H9 (cell line): ENCODE measurements around the gene ENKD1. TPM values are rescaled to one million over a fixed set of nuclear protein-coding genes. Genes with fewer than 3 reads are reported as not detected.

ENCODE experiments used
- DNase-seq: peaks from one replicate; pipeline ENCODE4 v3.0.0-alpha.2; 2017
- H2AFZ ChIP-seq: one replicate; pipeline ENCODE4 v1.6.1; 2013; ENCODE audit warnings: mild to moderate bottlenecking, low read length, control low read depth, moderate library complexity
- H2AK5ac ChIP-seq: 2 replicates; pipeline ENCODE4 v1.6.1; 2013; ENCODE audit warnings: low read length, control low read depth, mixed read lengths; ENCODE audit not compliant: insufficient read length
- H2BK120ac ChIP-seq: one replicate; pipeline ENCODE4 v1.6.1; 2013; ENCODE audit warnings: low read depth, mild to moderate bottlenecking, low read length, control low read depth, inconsistent platforms; ENCODE audit not compliant: poor library complexity, severe bottlenecking
- H2BK12ac ChIP-seq: 2 replicates; pipeline ENCODE4 v1.6.1; 2013; ENCODE audit warnings: low read length, control low read depth, mixed read lengths, low read depth; ENCODE audit not compliant: insufficient read length
- H2BK15ac ChIP-seq: 2 replicates; pipeline ENCODE4 v1.6.1; 2013; ENCODE audit warnings: low read depth, low read length, control low read depth
- H2BK20ac ChIP-seq: one replicate; pipeline ENCODE4 v1.6.1; 2013; ENCODE audit warnings: low read depth, mild to moderate bottlenecking, low read length, control low read depth, inconsistent platforms; ENCODE audit not compliant: poor library complexity, severe bottlenecking
- H2BK5ac ChIP-seq: 2 replicates; pipeline ENCODE4 v1.6.1; 2013; ENCODE audit warnings: low read length, control low read depth, mixed read lengths; ENCODE audit not compliant: insufficient read length
- H3K14ac ChIP-seq: 2 replicates; pipeline ENCODE4 v1.6.1; 2013; ENCODE audit warnings: low read length, control low read depth; ENCODE audit not compliant: insufficient read depth
- H3K18ac ChIP-seq: 2 replicates; pipeline ENCODE4 v1.6.1; 2013; ENCODE audit warnings: low read depth, mild to moderate bottlenecking, mixed read lengths, low read length, control low read depth; ENCODE audit not compliant: insufficient read length
- H3K23ac ChIP-seq: 2 replicates; pipeline ENCODE4 v1.6.1; 2013; ENCODE audit warnings: low read length, control low read depth, mixed read lengths, low read depth; ENCODE audit not compliant: insufficient read length
- H3K23me2 ChIP-seq: 2 replicates; pipeline ENCODE4 v1.6.1; 2013; ENCODE audit warnings: low read depth, mild to moderate bottlenecking, mixed read lengths, low read length, control low read depth; ENCODE audit not compliant: insufficient read length, poor library complexity, severe bottlenecking
- H3K27ac ChIP-seq: 2 replicates; pipeline ENCODE4 v1.5.1; 2013; ENCODE audit warnings: low read length, control low read depth, mixed read lengths, low read depth; ENCODE audit not compliant: insufficient read length
- H3K27me3 ChIP-seq: 2 replicates; pipeline ENCODE4 v1.6.1; 2013; ENCODE audit warnings: low read length, control low read depth, inconsistent platforms; ENCODE audit not compliant: insufficient read depth
- H3K4ac ChIP-seq: 2 replicates; pipeline ENCODE4 v1.6.1; 2013; ENCODE audit warnings: low read depth, mild to moderate bottlenecking, control low read depth, inconsistent platforms, low read length, moderate library complexity
- H3K4me1 ChIP-seq: 2 replicates; pipeline ENCODE4 v1.6.1; 2013; ENCODE audit warnings: low read length, control low read depth, inconsistent platforms; ENCODE audit not compliant: insufficient read depth
- H3K4me2 ChIP-seq: 2 replicates; pipeline ENCODE4 v1.6.1; 2013; ENCODE audit warnings: low read length, control low read depth, mixed read lengths; ENCODE audit not compliant: insufficient read length, insufficient read depth
- H3K56ac ChIP-seq: 2 replicates; pipeline ENCODE4 v1.6.1; 2013; ENCODE audit warnings: low read depth, mild to moderate bottlenecking, mixed read lengths, low read length, control low read depth; ENCODE audit not compliant: insufficient read length
- H3K79me1 ChIP-seq: 2 replicates; pipeline ENCODE4 v1.6.1; 2013; ENCODE audit warnings: low read depth, mild to moderate bottlenecking, moderate library complexity, low read length, control low read depth, inconsistent platforms; ENCODE audit not compliant: insufficient read depth, poor library complexity, severe bottlenecking
- H3K79me2 ChIP-seq: 2 replicates; pipeline ENCODE4 v1.6.1; 2013; ENCODE audit warnings: low read length, control low read depth, inconsistent platforms; ENCODE audit not compliant: insufficient read depth
- H3K9ac ChIP-seq: 2 replicates; pipeline ENCODE4 v1.6.1; 2013; ENCODE audit warnings: low read length, control low read depth, mixed read lengths; ENCODE audit not compliant: insufficient read length; ENCODE audit errors: extremely low read depth
- H3K9me3 ChIP-seq: one replicate; pipeline ENCODE4 v1.6.1; 2013; ENCODE audit warnings: low read depth, low read length, inconsistent platforms; ENCODE audit not compliant: control insufficient read depth
- H3T11ph ChIP-seq: one replicate; pipeline ENCODE4 v1.6.1; 2013; ENCODE audit warnings: mild to moderate bottlenecking, low read length, control low read depth, inconsistent platforms
- H4K20me1 ChIP-seq: one replicate; pipeline ENCODE4 v1.6.1; 2013; ENCODE audit not compliant: control insufficient read depth, insufficient read length, insufficient read depth
- H4K5ac ChIP-seq: 2 replicates; pipeline ENCODE4 v1.6.1; 2013; ENCODE audit warnings: low read depth, mild to moderate bottlenecking, mixed read lengths, low read length, control low read depth; ENCODE audit not compliant: insufficient read length
- H4K8ac ChIP-seq: replicated peaks from 2 replicates; pipeline ENCODE4 v1.6.1; 2013; ENCODE audit warnings: low read length, control low read depth, mixed read lengths, low read depth; ENCODE audit not compliant: insufficient read length
- H4K91ac ChIP-seq: 2 replicates; pipeline ENCODE4 v1.6.1; 2013; ENCODE audit warnings: low read depth, mild to moderate bottlenecking, moderate library complexity, mixed read lengths, low read length, control low read depth; ENCODE audit not compliant: insufficient read length
- H3K27ac Mint-ChIP-seq, 3 experiments: 2 replicates in 2 of 3; 3 replicates in 1 of 3; pipeline ENCODE4 v1.8.0; 2020 to 2021; ENCODE audit warnings: mixed read lengths in 3 of 3, mild to moderate bottlenecking in 1 of 3, moderate library complexity in 1 of 3
- H3K27me3 Mint-ChIP-seq: 2 replicates; pipeline ENCODE4 v1.8.0; 2021; ENCODE audit warnings: low read depth, mild to moderate bottlenecking, moderate library complexity, mixed read lengths
- H3K36me3 Mint-ChIP-seq, 3 experiments: 2 replicates in 2 of 3; 3 replicates in 1 of 3; pipeline ENCODE4 v1.8.0; 2020 to 2021; ENCODE audit warnings: low read depth in 3 of 3, mixed read lengths in 3 of 3; ENCODE audit not compliant: insufficient read depth in 1 of 3
- H3K4me1 Mint-ChIP-seq, 2 experiments: 2 replicates each; pipeline ENCODE4 v1.8.0; 2020; ENCODE audit warnings: mixed read lengths in 2 of 2
- H3K4me3 Mint-ChIP-seq, 2 experiments: 2 replicates in 1 of 2; 3 replicates in 1 of 2; pipeline ENCODE4 v1.8.0; 2020 to 2021; ENCODE audit warnings: mild to moderate bottlenecking in 2 of 2, mixed read lengths in 2 of 2, moderate library complexity in 1 of 2
- H3K9me3 Mint-ChIP-seq, 2 experiments: 2 replicates in 1 of 2; 3 replicates in 1 of 2; pipeline ENCODE4 v1.8.0; 2020; ENCODE audit warnings: mild to moderate bottlenecking in 2 of 2, mixed read lengths in 2 of 2, moderate library complexity in 1 of 2
- WGBS: extraction: QIAGEN DNeasy Blood & Tissue Kit; methylation state at CpG from one replicate; pipeline ENCODE4 v1.1.7; 2013; ENCODE audit warnings: missing lambda C conversion rate, low lambda C conversion rate, mixed read lengths; ENCODE audit not compliant: insufficient read length; ENCODE audit errors: extremely low coverage; 5-methylcytosine and 5-hydroxymethylcytosine counted together
- total RNA-seq: library from RNA; stranded (reverse); gene quantifications from 2 replicates; pipeline ENCODE4 v1.2.1, GENCODE V29; 2021
- TF ChIP-seq, protein P1 (sequence below): fragments of 200-600 bp; sonication (generic); conservative IDR thresholded peaks from 3 replicates; pipeline ENCODE4 v1.8.0; 2021; ENCODE audit warnings: antibody characterized with exemption, mild to moderate bottlenecking

ENKD1 gene
- total RNA-seq, 1 experiment from 2014 or later, result 9.5 TPM

GRCh38 chr16:67710607-67711006, 44.1 kb upstream of the ENKD1 start:
- Histone ChIP-seq H3K14ac (no peak overlapping the region), H3K4me2 (no peak overlapping the region), H2BK120ac (no peak overlapping the region), H2AK5ac (no peak overlapping the region), H4K91ac (no peak overlapping the region), H3K23me2 (no peaks in the 10 kb centered on the region), H3K18ac (no peak overlapping the region), H3K27ac (no peak overlapping the region), H2BK15ac (no peak overlapping the region), H4K8ac (no peak overlapping the region), H3K79me2 (peaks cover 4% of the 10 kb centered on the region; the same call in 1 of the 2 replicates), H3K27me3 (no peaks in the 10 kb centered on the region; the same call in 1 of the 2 replicates), H3K9me3 (no peaks in the 10 kb centered on the region), H3K56ac (no peak overlapping the region), H3K4ac (no peak overlapping the region), H2BK20ac (no peak overlapping the region), H3K9ac (no peak overlapping the region), H3K79me1 (peaks cover 3% of the 10 kb centered on the region), H2BK12ac (no peak overlapping the region), H3K23ac (no peak overlapping the region), H2AFZ (no peak overlapping the region), H3K4me1 (peaks cover 4% of the 10 kb centered on the region; the same call in 1 of the 2 replicates), H2BK5ac (no peak overlapping the region), H4K5ac (no peak overlapping the region), H3T11ph (no peak overlapping the region), H4K20me1 (no peaks in the 10 kb centered on the region)
- TF ChIP-seq, protein P1, sequence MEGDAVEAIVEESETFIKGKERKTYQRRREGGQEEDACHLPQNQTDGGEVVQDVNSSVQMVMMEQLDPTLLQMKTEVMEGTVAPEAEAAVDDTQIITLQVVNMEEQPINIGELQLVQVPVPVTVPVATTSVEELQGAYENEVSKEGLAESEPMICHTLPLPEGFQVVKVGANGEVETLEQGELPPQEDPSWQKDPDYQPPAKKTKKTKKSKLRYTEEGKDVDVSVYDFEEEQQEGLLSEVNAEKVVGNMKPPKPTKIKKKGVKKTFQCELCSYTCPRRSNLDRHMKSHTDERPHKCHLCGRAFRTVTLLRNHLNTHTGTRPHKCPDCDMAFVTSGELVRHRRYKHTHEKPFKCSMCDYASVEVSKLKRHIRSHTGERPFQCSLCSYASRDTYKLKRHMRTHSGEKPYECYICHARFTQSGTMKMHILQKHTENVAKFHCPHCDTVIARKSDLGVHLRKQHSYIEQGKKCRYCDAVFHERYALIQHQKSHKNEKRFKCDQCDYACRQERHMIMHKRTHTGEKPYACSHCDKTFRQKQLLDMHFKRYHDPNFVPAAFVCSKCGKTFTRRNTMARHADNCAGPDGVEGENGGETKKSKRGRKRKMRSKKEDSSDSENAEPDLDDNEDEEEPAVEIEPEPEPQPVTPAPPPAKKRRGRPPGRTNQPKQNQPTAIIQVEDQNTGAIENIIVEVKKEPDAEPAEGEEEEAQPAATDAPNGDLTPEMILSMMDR, result no peak
- no CpG with 5 or more reads among the region's 6 CpGs for WGBS
- no peaks in the 10 kb centered on the region; a peak in 1 of 5 replicates for H3K9me3 Mint-ChIP-seq
- peaks cover 22 to 27% of the 10 kb centered on the region in 2 experiments for H3K4me1 Mint-ChIP-seq
- peak overlapping the region in 1 of 3 experiments; percentile 69; a peak in 1 of 7 replicates for H3K27ac Mint-ChIP-seq
- H3K36me3 Mint-ChIP-seq, result peaks cover 2 to 7% (median 5%) of the 10 kb centered on the region in 3 experiments; a peak in 4 of 7 replicates
- DNase-seq, result no peak
- H3K4me3 Mint-ChIP-seq, result no peak overlapping the region
- no peaks in the 10 kb centered on the region for H3K27me3 Mint-ChIP-seq
